Hepatocyte (in vitro differentiated cells): ENCODE measurements around the gene ERICH4.

Experiments
- EZH2 ChIP-seq: fragments of 200-600 bp; sonication (generic); IDR thresholded peaks from 2 replicates; pipeline ENCODE4 v1.6.1; 2016; ENCODE audit warnings: antibody characterized with exemption, mild to moderate bottlenecking, borderline replicate concordance
- EZH2phosphoT487 ChIP-seq: fragments of 200-600 bp; sonication (generic); IDR thresholded peaks from one replicate; pipeline ENCODE4 v1.6.1; 2018; ENCODE audit warnings: antibody characterized with exemption, mild to moderate bottlenecking, low read depth, moderate library complexity; ENCODE audit not compliant: unreplicated experiment, severe bottlenecking
- TF ChIP-seq, protein P1 (sequence below): fragments of 200-600 bp; sonication (generic); IDR thresholded peaks from 2 replicates; pipeline ENCODE4 v1.5.1; 2016; ENCODE audit warnings: antibody characterized with exemption, mild to moderate bottlenecking; ENCODE audit not compliant: poor library complexity

GRCh38 chr19:41399091-41399490 is 43.9 kb upstream of the ERICH4 start:
- TF ChIP-seq, protein P1, sequence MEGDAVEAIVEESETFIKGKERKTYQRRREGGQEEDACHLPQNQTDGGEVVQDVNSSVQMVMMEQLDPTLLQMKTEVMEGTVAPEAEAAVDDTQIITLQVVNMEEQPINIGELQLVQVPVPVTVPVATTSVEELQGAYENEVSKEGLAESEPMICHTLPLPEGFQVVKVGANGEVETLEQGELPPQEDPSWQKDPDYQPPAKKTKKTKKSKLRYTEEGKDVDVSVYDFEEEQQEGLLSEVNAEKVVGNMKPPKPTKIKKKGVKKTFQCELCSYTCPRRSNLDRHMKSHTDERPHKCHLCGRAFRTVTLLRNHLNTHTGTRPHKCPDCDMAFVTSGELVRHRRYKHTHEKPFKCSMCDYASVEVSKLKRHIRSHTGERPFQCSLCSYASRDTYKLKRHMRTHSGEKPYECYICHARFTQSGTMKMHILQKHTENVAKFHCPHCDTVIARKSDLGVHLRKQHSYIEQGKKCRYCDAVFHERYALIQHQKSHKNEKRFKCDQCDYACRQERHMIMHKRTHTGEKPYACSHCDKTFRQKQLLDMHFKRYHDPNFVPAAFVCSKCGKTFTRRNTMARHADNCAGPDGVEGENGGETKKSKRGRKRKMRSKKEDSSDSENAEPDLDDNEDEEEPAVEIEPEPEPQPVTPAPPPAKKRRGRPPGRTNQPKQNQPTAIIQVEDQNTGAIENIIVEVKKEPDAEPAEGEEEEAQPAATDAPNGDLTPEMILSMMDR, result no peak
- TF ChIP-seq EZH2 (no peak), EZH2phosphoT487 (no peak)
